Suprapubic skin (tissue), 4 donors: ENCODE results near the gene ICAM5. TPM values are rescaled to one million over a fixed set of nuclear protein-coding genes. Genes with fewer than 3 reads are reported as not detected.

Experiments
- DNase-seq, 2 donors: peaks; one replicate each; pipeline ENCODE4 v3.0.0-alpha.2; 2019; ENCODE audit warnings: low spot score in 2 of 2
- H3K27ac ChIP-seq: fragments of 200-600 bp; sonication (generic); one replicate; pipeline ENCODE4 v1.5.1; 2019
- H3K27me3 ChIP-seq: fragments of 200-600 bp; sonication (generic); one replicate; pipeline ENCODE4 v1.5.1; 2019
- H3K36me3 ChIP-seq: fragments of 200-600 bp; sonication (generic); one replicate; pipeline ENCODE4 v1.5.1; 2019
- H3K4me1 ChIP-seq: fragments of 200-600 bp; sonication (generic); one replicate; pipeline ENCODE4 v1.5.1; 2019
- H3K4me3 ChIP-seq: fragments of 200-600 bp; sonication (generic); one replicate; pipeline ENCODE4 v1.5.1; 2019; ENCODE audit warnings: mild to moderate bottlenecking
- H3K9me3 ChIP-seq: fragments of 200-600 bp; sonication (generic); one replicate; pipeline ENCODE4 v1.5.1; 2019
- CTCF ChIP-seq, 2 donors: fragments of 200-600 bp in 1 of 2; fragments of 450-650 bp in 1 of 2; sonication (generic) in 1 of 2; IDR thresholded peaks; one replicate each; pipeline ENCODE4 v1.5.1; 2016 to 2019; ENCODE audit warnings: antibody characterized with exemption in 2 of 2, mild to moderate bottlenecking in 1 of 2, moderate library complexity in 1 of 2
- EP300 ChIP-seq: sonication (generic); formaldehyde crosslinking; IDR thresholded peaks from one replicate; pipeline ENCODE4 v1.6.1; 2017; ENCODE audit warnings: antibody characterized with exemption
- POLR2A ChIP-seq, 2 donors: fragments of 450-650 bp; IDR thresholded peaks; one replicate each; pipeline ENCODE4 v1.6.1; 2017; ENCODE audit warnings: antibody characterized with exemption in 2 of 2, mild to moderate bottlenecking in 2 of 2, moderate library complexity in 2 of 2
- POLR2AphosphoS5 ChIP-seq, 3 donors: sonication (generic); formaldehyde crosslinking; IDR thresholded peaks; one replicate each; pipeline ENCODE4 v1.6.1; 2017; ENCODE audit warnings: antibody characterized with exemption in 3 of 3
- WGBS: methylation state at CpG from one replicate; pipeline ENCODE4 v1.1.5; 2018; 5-methylcytosine and 5-hydroxymethylcytosine counted together
- total RNA-seq, 4 donors: library from RNA; depleted of rRNA; stranded (reverse); fragments of >200 nt; gene quantifications; one replicate each; pipeline ENCODE4 v1.1.0, GENCODE V29; 2016

ICAM5 gene
- total RNA-seq, 4 donors from 2014 or later: 0.21 to 0.97 (median 0.62) TPM; not detected in 1

- peak in 1 of 2 donors; percentile 77 for DNase-seq
- 4% methylated on average over 24 of the region's 57 CpGs for WGBS
- TF ChIP-seq EP300 (no peak), POLR2A (IDR thresholded peaks at IDR 0.05) (no peak), CTCF (IDR thresholded peaks at IDR 0.05) (no peak), POLR2AphosphoS5 (IDR thresholded peaks at IDR 0.05) (no peak)
These were observed 1.3 kb downstream of the ICAM5 start for GRCh38 chr19:10290876-10291553.

GRCh38 chr19:10291554-10292205, 1.9 kb downstream of the ICAM5 start:
- TF ChIP-seq CTCF (IDR thresholded peaks at IDR 0.05): no peak
- H3K27me3 ChIP-seq: peaks cover 97% of the 10 kb centered on the region
- no peaks in the 10 kb centered on the region for H3K36me3 ChIP-seq
- peak overlapping the region; percentile 45 for H3K4me3 ChIP-seq
- no peaks in the 10 kb centered on the region for H3K9me3 ChIP-seq
- H3K4me1 ChIP-seq: peaks cover 86% of the 10 kb centered on the region
- H3K27ac ChIP-seq: no peak overlapping the region
- 2% methylated on average over 28 of the region's 49 CpGs for WGBS
- no peak for DNase-seq

More at GRCh38 chr19:10290876-10291553, 1.3 kb downstream of the ICAM5 start:
- H3K36me3 ChIP-seq: peaks cover under 1% of the 10 kb centered on the region
- H3K27ac ChIP-seq: no peak overlapping the region
- peaks cover 91% of the 10 kb centered on the region for H3K27me3 ChIP-seq
- H3K4me3 ChIP-seq: peak overlapping the region; percentile 45
- H3K9me3 ChIP-seq: no peaks in the 10 kb centered on the region
- H3K4me1 ChIP-seq: peaks cover 81% of the 10 kb centered on the region

- peak overlapping the region; percentile 45 for H3K4me3 ChIP-seq
- no peak overlapping the region for H3K27ac ChIP-seq
- H3K4me1 ChIP-seq: peaks cover 80% of the 10 kb centered on the region
- DNase-seq: peak; percentile 89 to 92
- peaks cover 100% of the 10 kb centered on the region for H3K27me3 ChIP-seq
- H3K36me3 ChIP-seq: no peaks in the 10 kb centered on the region
- WGBS: under 1% methylated on average over 20 of the region's 45 CpGs
- no peaks in the 10 kb centered on the region for H3K9me3 ChIP-seq
- no peak for TF ChIP-seq CTCF (IDR thresholded peaks at IDR 0.05)
- TF ChIP-seq POLR2AphosphoS5 (IDR thresholded peaks at IDR 0.05): no peak
These were observed 2.5 kb downstream of the ICAM5 start for GRCh38 chr19:10292206-10292788.

GRCh38 chr19:10292789-10293636, 3.3 kb downstream of the ICAM5 start:
- Histone ChIP-seq H3K4me3 (peak overlapping the region; percentile 45), H3K9me3 (no peaks in the 10 kb centered on the region), H3K27ac (no peak overlapping the region), H3K36me3 (no peaks in the 10 kb centered on the region), H3K4me1 (peaks cover 73% of the 10 kb centered on the region), H3K27me3 (peaks cover 96% of the 10 kb centered on the region)
- WGBS: 12% methylated on average over 39 of the region's 56 CpGs
- no peak for DNase-seq
- no peak for TF ChIP-seq EP300
- TF ChIP-seq POLR2A (IDR thresholded peaks at IDR 0.05): no peak
- no peak for TF ChIP-seq CTCF (IDR thresholded peaks at IDR 0.05)
